ENCODE results near the gene ATP8B4. TPM values are rescaled to one million over a fixed set of nuclear protein-coding genes. Genes with fewer than 3 reads are reported as not detected.
"Not testable (repeated sequence)": the region's sequence is repeated elsewhere in the genome, so short reads cannot be mapped to it uniquely, and the experiment has no call there.

Gene ATP8B4
- total RNA-seq, 1 donor from 2014 or later, result 9.0 TPM

GRCh38 chr15:50137893-50138292 is 18.9 kb upstream of the ATP8B4 start:
- Histone ChIP-seq H3K36me3 (no peaks in the 10 kb centered on the region), H3K4me3 (no peak overlapping the region), H3K9me3 (no peaks in the 10 kb centered on the region), H3K27me3 (ENCODE audit: low read depth) (no peaks in the 10 kb centered on the region), H3K4me1 (peaks cover 15% of the 10 kb centered on the region), H3K27ac (no peak overlapping the region)
- intact Hi-C loops (cut with DNase I), result no loop called here
- no peak for TF ChIP-seq CTCF (IDR thresholded peaks at IDR 0.05)
- no peak for DNase-seq
- no peak for ATAC-seq

GRCh38 chr15:50137330-50137761 is 18.3 kb upstream of the ATP8B4 start:
- Histone ChIP-seq H3K4me3 (no peak overlapping the region), H3K27ac (no peak overlapping the region), H3K36me3 (no peaks in the 10 kb centered on the region), H3K27me3 (ENCODE audit: low read depth) (no peaks in the 10 kb centered on the region), H3K9me3 (no peaks in the 10 kb centered on the region), H3K4me1 (peaks cover 15% of the 10 kb centered on the region)
- no peak for TF ChIP-seq CTCF (IDR thresholded peaks at IDR 0.05)
- intact Hi-C loops (cut with DNase I), result no loop called here
- DNase-seq (no peak), ATAC-seq (no peak)

GRCh38 chr15:50135031-50135551 is 16.1 kb upstream of the ATP8B4 start:
- Histone ChIP-seq H3K4me3 (no peak overlapping the region), H3K27ac (peak overlapping the region; percentile 37), H3K4me1 (peaks cover 15% of the 10 kb centered on the region), H3K27me3 (ENCODE audit: low read depth) (no peaks in the 10 kb centered on the region), H3K36me3 (no peaks in the 10 kb centered on the region), H3K9me3 (no peaks in the 10 kb centered on the region)
- no peak for ATAC-seq
- intact Hi-C loops (cut with DNase I), result no loop called here
- DNase-seq, result no peak
- no peak for TF ChIP-seq CTCF (IDR thresholded peaks at IDR 0.05)

GRCh38 chr15:50134524-50135024 is 15.5 kb upstream of the ATP8B4 start:
- ATAC-seq, result peak; percentile 70 to 86
- Histone ChIP-seq H3K36me3 (no peaks in the 10 kb centered on the region), H3K4me1 (peaks cover 15% of the 10 kb centered on the region), H3K27me3 (ENCODE audit: low read depth) (no peaks in the 10 kb centered on the region), H3K27ac (peak overlapping the region; percentile 37), H3K9me3 (no peaks in the 10 kb centered on the region), H3K4me3 (no peak overlapping the region)
- TF ChIP-seq CTCF (IDR thresholded peaks at IDR 0.05), result no peak
- intact Hi-C loops (cut with DNase I), result no loop called here
- no peak for DNase-seq

- intact Hi-C loops (cut with DNase I); ATAC-seq; H3K27ac ChIP-seq; H3K9me3 ChIP-seq; H3K4me3 ChIP-seq; H3K36me3 ChIP-seq; H3K27me3 ChIP-seq (ENCODE audit: low read depth); DNase-seq: not testable (repeated sequence)
- peaks cover 15% of the 10 kb centered on the region for H3K4me1 ChIP-seq
These were observed 13.4 kb upstream of the ATP8B4 start for GRCh38 chr15:50132251-50132984.

- Histone ChIP-seq H3K27ac (no peak overlapping the region), H3K4me3 (no peak overlapping the region), H3K36me3 (no peaks in the 10 kb centered on the region), H3K4me1 (peaks cover 15% of the 10 kb centered on the region), H3K9me3 (no peaks in the 10 kb centered on the region), H3K27me3 (ENCODE audit: low read depth) (no peaks in the 10 kb centered on the region)
- ATAC-seq (no peak), DNase-seq (no peak)
- intact Hi-C loops (cut with DNase I), result no loop called here
- no peak for TF ChIP-seq CTCF (IDR thresholded peaks at IDR 0.05)
These were observed 12.6 kb upstream of the ATP8B4 start for GRCh38 chr15:50131617-50132016.

Data from lower lobe of right lung (tissue), 2 donors.